NT2/D1 (cell line): ENCODE measurements around the gene CENPF.

Experiments
- SUZ12 ChIP-seq: IDR thresholded peaks from 2 replicates; pipeline ENCODE4 v1.6.1; 2011; ENCODE audit not compliant: insufficient read length, insufficient read depth; ENCODE audit errors: extremely low read depth
- YY1 ChIP-seq: IDR thresholded peaks from 2 replicates; pipeline ENCODE4 v1.6.1; 2011; ENCODE audit not compliant: insufficient read length, insufficient read depth

GRCh38 chr1:214565310-214565709 is 37.7 kb upstream of the CENPF start:
- TF ChIP-seq YY1 (no peak), SUZ12 (no peak)
